NB4 (cell line): Measurements from ENCODE around the gene GGT5.

Experiments
- DNase-seq: peaks from one replicate; pipeline ENCODE4 v3.0.0; 2010; ENCODE audit warnings: low read depth
- H3K4me3 ChIP-seq: one replicate; pipeline ENCODE4 v1.5.1; 2011; ENCODE audit warnings: mild to moderate bottlenecking, low read depth, low read length, moderate library complexity
- MYC ChIP-seq: IDR thresholded peaks from 2 replicates; pipeline ENCODE4 v1.6.1; 2011; ENCODE audit warnings: low read depth, low read length
- POLR2A ChIP-seq: IDR thresholded peaks from 2 replicates; pipeline ENCODE4 v1.6.1; 2011; ENCODE audit warnings: mild to moderate bottlenecking; ENCODE audit not compliant: insufficient read length; ENCODE audit errors: extremely low read depth
- TF ChIP-seq, protein P1 (sequence below): IDR thresholded peaks from one replicate; pipeline ENCODE4 v1.5.1; 2012; ENCODE audit warnings: low read depth, low read length
- TF ChIP-seq, protein P2 (sequence below): IDR thresholded peaks from 2 replicates; pipeline ENCODE4 v1.6.1; 2011; ENCODE audit warnings: low read depth, low read length

GGT5 gene

DNA sequence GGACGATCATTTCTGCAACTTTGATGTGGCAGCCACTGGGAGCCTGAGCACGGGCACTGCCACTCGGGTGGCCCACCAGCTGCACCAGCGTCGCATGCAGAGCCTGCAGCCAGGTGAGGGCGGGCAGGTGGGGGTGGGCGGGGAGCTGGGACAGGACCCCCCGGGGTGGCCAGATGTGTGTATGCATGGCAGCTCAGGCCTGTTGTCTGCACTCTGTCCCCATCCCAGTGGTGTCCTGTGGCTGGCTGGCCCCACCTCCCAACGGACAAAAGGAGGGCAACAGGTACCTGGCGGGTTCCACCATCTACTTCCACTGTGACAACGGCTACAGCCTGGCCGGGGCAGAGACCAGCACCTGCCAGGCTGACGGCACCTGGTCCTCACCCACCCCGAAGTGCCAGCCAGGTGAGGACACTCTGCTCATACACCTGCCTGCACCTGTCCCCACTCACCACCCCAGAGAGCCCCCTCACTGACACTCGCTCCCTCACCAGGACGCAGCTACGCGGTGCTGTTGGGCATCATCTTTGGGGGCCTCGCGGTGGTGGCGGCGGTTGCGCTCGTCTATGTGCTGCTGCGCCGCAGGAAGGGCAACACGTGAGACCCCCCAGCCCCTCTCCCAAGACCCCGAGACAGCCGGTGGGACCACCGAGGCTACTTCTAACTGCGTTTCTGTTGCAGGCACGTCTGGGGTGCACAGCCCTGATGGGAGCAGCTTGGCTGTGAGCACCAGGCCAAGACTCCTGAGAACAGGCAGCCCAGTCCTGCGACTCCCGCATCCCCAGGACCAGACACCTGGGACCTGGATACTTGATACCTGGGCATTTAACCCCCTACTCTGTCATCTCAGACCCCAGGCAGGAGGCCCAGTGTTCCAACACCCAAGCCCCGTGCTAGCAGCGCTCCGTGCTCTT lies 56.9 kb downstream of the GGT5 start:
- TF ChIP-seq, protein P1, sequence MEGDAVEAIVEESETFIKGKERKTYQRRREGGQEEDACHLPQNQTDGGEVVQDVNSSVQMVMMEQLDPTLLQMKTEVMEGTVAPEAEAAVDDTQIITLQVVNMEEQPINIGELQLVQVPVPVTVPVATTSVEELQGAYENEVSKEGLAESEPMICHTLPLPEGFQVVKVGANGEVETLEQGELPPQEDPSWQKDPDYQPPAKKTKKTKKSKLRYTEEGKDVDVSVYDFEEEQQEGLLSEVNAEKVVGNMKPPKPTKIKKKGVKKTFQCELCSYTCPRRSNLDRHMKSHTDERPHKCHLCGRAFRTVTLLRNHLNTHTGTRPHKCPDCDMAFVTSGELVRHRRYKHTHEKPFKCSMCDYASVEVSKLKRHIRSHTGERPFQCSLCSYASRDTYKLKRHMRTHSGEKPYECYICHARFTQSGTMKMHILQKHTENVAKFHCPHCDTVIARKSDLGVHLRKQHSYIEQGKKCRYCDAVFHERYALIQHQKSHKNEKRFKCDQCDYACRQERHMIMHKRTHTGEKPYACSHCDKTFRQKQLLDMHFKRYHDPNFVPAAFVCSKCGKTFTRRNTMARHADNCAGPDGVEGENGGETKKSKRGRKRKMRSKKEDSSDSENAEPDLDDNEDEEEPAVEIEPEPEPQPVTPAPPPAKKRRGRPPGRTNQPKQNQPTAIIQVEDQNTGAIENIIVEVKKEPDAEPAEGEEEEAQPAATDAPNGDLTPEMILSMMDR, result no peak
- TF ChIP-seq, protein P2, sequence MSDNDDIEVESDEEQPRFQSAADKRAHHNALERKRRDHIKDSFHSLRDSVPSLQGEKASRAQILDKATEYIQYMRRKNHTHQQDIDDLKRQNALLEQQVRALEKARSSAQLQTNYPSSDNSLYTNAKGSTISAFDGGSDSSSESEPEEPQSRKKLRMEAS, result no peak
- no peak for TF ChIP-seq POLR2A
- H3K4me3 ChIP-seq, result no peak overlapping the region
- no peak for DNase-seq

DNA sequence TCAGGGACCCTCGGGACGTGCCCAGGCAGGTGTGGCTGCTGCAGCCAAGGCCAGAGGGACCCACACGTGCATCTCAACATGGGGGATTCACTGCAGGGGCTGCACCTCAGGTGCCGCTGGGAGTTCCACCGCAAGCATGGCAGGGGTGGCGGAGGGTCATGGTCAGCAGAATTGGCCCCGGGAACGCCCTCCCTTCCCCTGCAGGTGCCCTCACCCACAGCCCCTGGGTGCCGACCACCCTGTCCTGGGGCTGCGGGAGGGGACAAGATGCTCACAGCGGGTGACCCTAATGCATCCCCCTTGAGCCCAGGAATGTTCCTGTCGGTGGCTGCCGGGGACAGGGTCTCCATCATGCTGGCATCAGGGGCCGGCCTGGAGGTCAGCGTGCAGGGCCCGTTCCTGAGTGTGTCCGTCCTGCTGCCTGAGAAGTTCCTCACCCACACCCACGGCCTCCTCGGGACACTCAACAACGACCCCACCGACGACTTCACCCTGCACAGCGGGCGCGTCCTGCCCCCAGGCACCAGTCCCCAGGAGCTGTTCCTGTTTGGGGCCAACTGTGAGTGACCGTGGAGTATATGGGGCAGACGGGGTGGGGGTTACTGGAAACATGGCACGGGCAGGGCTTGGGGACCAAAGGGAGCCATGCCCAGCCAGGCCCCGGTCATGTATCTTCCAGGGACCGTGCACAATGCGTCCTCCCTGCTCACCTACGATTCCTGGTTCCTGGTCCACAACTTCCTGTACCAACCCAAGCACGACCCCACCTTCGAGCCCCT lies 57.8 kb downstream of the GGT5 start:
- DNase-seq, result no peak
- TF ChIP-seq, protein P2, result no peak
- TF ChIP-seq, protein P1, result no peak
- no peak for TF ChIP-seq MYC
- TF ChIP-seq POLR2A, result no peak
- H3K4me3 ChIP-seq, result no peak overlapping the region

DNA sequence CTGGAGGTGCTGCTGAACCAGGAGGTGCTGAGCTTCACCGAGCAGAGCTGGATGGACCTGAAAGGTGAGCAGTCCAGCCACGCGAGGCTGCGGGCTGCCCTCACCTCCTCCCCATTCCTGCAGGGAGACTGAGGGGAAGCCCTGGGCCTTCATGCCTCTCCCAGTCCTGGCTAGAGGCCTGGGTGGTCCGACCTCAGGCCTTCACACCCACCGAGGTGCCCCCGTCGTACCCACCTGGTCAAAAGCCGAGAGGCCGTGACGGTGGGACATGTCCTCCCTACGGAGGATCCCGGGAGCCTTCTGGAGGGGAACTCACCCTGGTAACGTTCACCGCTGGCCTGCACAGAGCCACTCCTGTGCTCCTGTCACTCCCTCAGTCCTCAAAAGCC lies 58.5 kb downstream of the GGT5 start:
- TF ChIP-seq POLR2A (no peak), MYC (no peak)
- TF ChIP-seq, protein P2, result no peak
- TF ChIP-seq, protein P1, result no peak
- H3K4me3 ChIP-seq, result no peak overlapping the region
- no peak for DNase-seq

DNA sequence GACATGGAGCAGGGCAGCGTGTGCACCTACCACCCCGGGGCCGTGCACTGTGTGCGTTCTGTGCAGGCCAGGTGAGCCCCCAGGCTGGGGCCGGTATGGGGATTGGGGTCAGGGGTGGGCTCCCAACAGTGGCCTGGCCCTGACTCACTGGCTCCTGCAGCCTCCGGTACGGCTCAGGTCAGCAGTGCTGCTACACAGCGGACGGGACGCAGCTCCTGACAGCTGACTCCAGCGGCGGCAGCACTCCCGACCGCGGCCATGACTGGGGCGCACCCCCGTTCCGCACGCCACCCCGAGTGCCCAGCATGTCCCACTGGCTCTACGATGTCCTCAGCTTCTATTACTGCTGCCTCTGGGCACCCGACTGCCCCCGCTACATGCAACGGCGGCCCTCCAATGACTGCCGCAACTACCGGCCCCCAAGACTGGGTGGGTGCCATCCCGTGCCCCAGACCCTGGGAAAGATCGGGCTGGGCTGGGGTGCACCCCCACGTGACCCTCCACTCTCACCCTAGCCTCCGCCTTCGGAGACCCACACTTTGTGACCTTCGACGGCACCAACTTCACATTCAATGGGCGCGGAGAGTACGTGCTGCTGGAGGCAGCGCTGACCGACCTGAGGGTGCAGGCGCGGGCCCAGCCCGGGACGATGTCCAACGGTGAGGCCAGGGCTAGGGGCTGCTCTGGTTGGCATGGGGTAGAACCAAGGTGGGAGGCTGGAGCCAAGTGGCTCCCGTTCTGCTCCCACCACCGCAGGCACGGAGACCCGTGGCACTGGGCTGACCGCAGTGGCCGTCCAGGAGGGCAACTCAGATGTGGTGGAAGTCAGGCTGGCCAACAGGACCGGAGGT lies 59.2 kb downstream of the GGT5 start:
- no peak overlapping the region for H3K4me3 ChIP-seq
- no peak for TF ChIP-seq POLR2A
- TF ChIP-seq, protein P2, result no peak
- no peak for TF ChIP-seq MYC
- TF ChIP-seq, protein P1, result no peak
- no peak for DNase-seq

DNA sequence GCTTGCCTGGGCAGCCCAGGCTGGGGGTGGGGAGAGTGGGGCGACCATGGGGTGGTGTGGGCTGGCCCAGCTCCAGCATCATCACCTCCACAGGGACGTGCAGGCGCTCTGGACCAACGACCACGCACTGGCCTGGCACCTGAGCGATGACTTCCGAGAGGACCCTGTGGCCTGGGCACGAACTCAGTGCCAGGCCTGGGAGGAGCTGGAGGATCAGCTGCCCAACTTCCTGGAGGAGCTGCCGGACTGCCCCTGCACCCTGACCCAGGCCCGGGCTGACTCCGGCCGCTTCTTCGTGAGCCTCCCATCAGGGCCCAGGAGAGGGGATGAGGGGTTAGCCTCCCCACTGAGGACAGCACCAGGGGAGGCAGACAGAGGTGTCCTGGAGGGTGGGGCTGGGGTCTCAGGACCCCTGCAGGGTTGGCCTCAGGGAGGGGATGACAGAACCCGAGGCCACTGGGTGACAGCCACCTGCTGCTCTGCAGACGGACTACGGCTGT lies 59.8 kb downstream of the GGT5 start:
- TF ChIP-seq POLR2A (no peak), MYC (no peak)
- TF ChIP-seq, protein P2, result no peak
- TF ChIP-seq, protein P1, result no peak
- no peak for DNase-seq
- no peak overlapping the region for H3K4me3 ChIP-seq
